HepG2 (cell line): ENCODE data around the gene KBTBD13. TPM values are rescaled to one million over a fixed set of nuclear protein-coding genes. Genes with fewer than 3 reads are reported as not detected.

Experiments used
- ATAC-seq: fragments of 200-7000 bp; cut with Tn5 transposase; 3 replicates; pipeline ENCODE4 v1.9.1; 2020; ENCODE audit warnings: mild to moderate bottlenecking, moderate library complexity
- BruUV-seq: library from RNA; stranded (reverse); fragments of 400-500 nt; replicated peaks from 2 replicates; lab custom pipeline; 2021; lab: Mats Ljungman, UMichigan
- CTCF ChIA-PET: fragments of 300-600 bp; formaldehyde crosslinking; extraction: SDS; loops from one replicate; lab custom pipeline; 2021; ENCODE audit warnings: low total read pairs, inconsistent platforms, low intra/inter-chr PET ratio; lab: Yijun Ruan, JAX
- POLR2A ChIA-PET: fragments of 350-600 bp; sonication (Branson Sonifier 250); formaldehyde crosslinking; loops from one replicate; lab custom pipeline; 2020; ENCODE audit warnings: antibody characterized with exemption, inconsistent platforms; lab: Yijun Ruan, JAX
- DNase-seq: peaks from one replicate; pipeline ENCODE4 v3.0.0-alpha.2; 2015; ENCODE audit warnings: low spot score
- FAIRE-seq: peaks from 3 replicates; lab custom pipeline; 2011; peaks lifted over from hg19 to GRCh38; lab: Jason Lieb, UNC
- H2AFZ ChIP-seq: one replicate; pipeline ENCODE4 v1.6.1; 2011; ENCODE audit warnings: low read length, inconsistent platforms
- H3K27ac ChIP-seq: fragments of 300-600 bp; 3 replicates; pipeline ENCODE4 v1.8.0; 2011; ENCODE audit warnings: mixed run types, mild to moderate bottlenecking, mixed read lengths, low read length, inconsistent platforms; ENCODE audit not compliant: insufficient read depth; ENCODE audit errors: extremely low read length
- H3K27me3 ChIP-seq, 2 experiments: fragments of 200-600 bp in 1 of 2; 2 replicates in 1 of 2; 3 replicates in 1 of 2; pipeline versions ENCODE4 v1.6.0 to v1.8.0; 2011; ENCODE audit warnings: low read length in 2 of 2, mild to moderate bottlenecking in 2 of 2, moderate library complexity in 2 of 2, inconsistent platforms in 1 of 2; ENCODE audit not compliant: insufficient read depth in 2 of 2, control insufficient read depth in 1 of 2
- H3K36me3 ChIP-seq, 2 experiments: fragments of 200-600 bp in 1 of 2; replicated peaks in 1 of 2; 2 replicates in 1 of 2; 3 replicates in 1 of 2; pipeline versions ENCODE4 v1.5.1 to v1.8.0; 2011; ENCODE audit warnings: low read length in 2 of 2, inconsistent platforms in 1 of 2; ENCODE audit not compliant: insufficient read depth in 2 of 2, control insufficient read depth in 1 of 2
- H3K4me1 ChIP-seq: 2 replicates; pipeline ENCODE4 v1.5.1; 2012; ENCODE audit warnings: low read length, inconsistent platforms; ENCODE audit not compliant: insufficient read depth
- H3K4me2 ChIP-seq: 2 replicates; pipeline ENCODE4 v1.6.0; 2011; ENCODE audit warnings: low read depth, low read length, inconsistent platforms
- H3K4me3 ChIP-seq, 3 experiments: fragments of 200-600 bp in 1 of 3; sonication (generic), shearing (Covaris generic) in 1 of 3; replicated peaks in 1 of 3; 2 replicates each; pipeline ENCODE4 v1.5.1; 2011 to 2016; ENCODE audit warnings: low read length in 3 of 3, inconsistent platforms in 2 of 3, low read depth in 2 of 3, mild to moderate bottlenecking in 2 of 3, control low read depth in 1 of 3, mixed read lengths in 1 of 3; ENCODE audit not compliant: insufficient read depth in 1 of 3
- H3K79me2 ChIP-seq: one replicate; pipeline ENCODE4 v1.6.1; 2011; ENCODE audit warnings: low read length, inconsistent platforms; ENCODE audit not compliant: insufficient read depth
- H3K9ac ChIP-seq: 2 replicates; pipeline ENCODE4 v1.6.0; 2011; ENCODE audit warnings: mild to moderate bottlenecking, low read depth, low read length, inconsistent platforms; ENCODE audit not compliant: insufficient read depth
- H3K9me3 ChIP-seq: 2 replicates; pipeline ENCODE4 v1.5.1; 2012; ENCODE audit warnings: mild to moderate bottlenecking, low read length
- H4K20me1 ChIP-seq: 2 replicates; pipeline ENCODE4 v1.6.0; 2011; ENCODE audit warnings: inconsistent platforms, mild to moderate bottlenecking, low read length, moderate library complexity; ENCODE audit not compliant: insufficient read depth
- HOXA5 ChIP-seq: sonication (generic); formaldehyde crosslinking; IDR thresholded peaks from 2 replicates; pipeline ENCODE4 v1.4.0; 2020; ENCODE audit warnings: missing genetic modification reagents
- WGBS: methylation state at CpG from one replicate; pipeline ENCODE4 v1.1.6; 2017; ENCODE audit warnings: low lambda C conversion rate; 5-methylcytosine and 5-hydroxymethylcytosine counted together
- in situ Hi-C: cut with HindIII; loops from 2 replicates; pipeline ENCODE4 v1.10.0; 2017; ENCODE audit warnings: low pct_unique_long_range_greater_than_20kb; ENCODE audit not compliant: extremely low pct_ligation_motif_present
- intact Hi-C: fragments of 100-400 bp; cut with micrococcal nuclease; formaldehyde crosslinking; loops from one replicate; pipeline ENCODE4 v1.10.0; 2022; ENCODE audit not compliant: unreplicated experiment
- polyA plus RNA-seq, 8 experiments: library from polyadenylated mRNA; depleted of rRNA in 3 of 8; stranded (reverse) in 7 of 8; unstranded in 1 of 8; fragments of >200 nt; fragmentation: Illumina TruSeq in 4 of 8; extraction: Trizol in 4 of 8; gene quantifications; 2 replicates each; pipeline versions ENCODE4 v1.2.1 to v1.2.3, GENCODE V29; 2011 to 2016; ENCODE audit warnings: low read depth in 4 of 8, missing spikeins in 1 of 8, mixed read lengths in 1 of 8; ENCODE audit not compliant: insufficient read depth in 1 of 8
- small RNA-seq, 3 experiments: library from RNA; depleted of rRNA; stranded (forward); fragments of <200 nt; gene quantifications; one replicate each; pipeline ENCODE3, GENCODE V24; 2012; ENCODE audit warnings: low read depth in 2 of 3, low replicate concordance in 1 of 3; ENCODE audit not compliant: insufficient read length in 3 of 3, insufficient read depth in 2 of 3
- total RNA-seq, 5 experiments: library from RNA; depleted of rRNA; stranded (reverse); fragments of >200 nt; fragmentation: Illumina TruSeq; extraction: Trizol; gene quantifications; 2 replicates each; pipeline ENCODE4 v1.2.3, GENCODE V29; 2016; ENCODE audit warnings: low read depth in 1 of 5

Gene KBTBD13
- total and polyA plus RNA-seq, 2 of the 13 experiments (the other 11 are each of a cell fraction or from before 2014, with no cell fraction given) = not detected

- in situ Hi-C loops (no loop called here), intact Hi-C loops (no loop called here)
- H2AFZ ChIP-seq = no peak overlapping the region
- ATAC-seq = no peak
- CTCF ChIA-PET = no interaction called here
- no peaks in the 10 kb centered on the region for H3K9me3 ChIP-seq
- no TSS peak for BruUV-seq
- WGBS = 94% methylated on average over 5 of the region's 5 CpGs
- H3K36me3 ChIP-seq = peaks cover 21 to 47% of the 10 kb centered on the region in 2 experiments
- H3K4me3 ChIP-seq = no peak overlapping the region
- no peak overlapping the region for H3K4me2 ChIP-seq
- POLR2A ChIA-PET = no interaction called here
- TF ChIP-seq HOXA5 = no peak
- TF ChIP-seq, all 625 proteins: peak for 0
- no peaks in the 10 kb centered on the region; a peak in 1 of 5 replicates for H3K27me3 ChIP-seq
- H3K79me2 ChIP-seq = no peaks in the 10 kb centered on the region
- no peaks in the 10 kb centered on the region for H3K4me1 ChIP-seq
- H3K27ac ChIP-seq = no peak overlapping the region
- no peaks in the 10 kb centered on the region for H4K20me1 ChIP-seq
- FAIRE-seq (no peak), DNase-seq (no peak)
- no peak overlapping the region for H3K9ac ChIP-seq
These were observed 39.0 kb downstream of the KBTBD13 start for GRCh38 chr15:65115542-65115941.

Small RNA genes lying within 50 kb of the gene (small RNA-seq; reads per million reads assigned to genes)
- gene AC013553.1 = 0 reads per million in 3 experiments

Other genes starting within 250 kb of the KBTBD13 start
- gene PLEKHO2, start 234.8 kb upstream of the KBTBD13 start, total RNA-seq (2016; rRNA removed; fragmentation: Illumina TruSeq; extraction: Trizol) = 3.1 and 3.8 TPM in 2 replicates
- 4.8 and 5.1 TPM in 2 replicates for gene PLEKHO2, start 234.8 kb upstream of the KBTBD13 start, polyA plus RNA-seq (2011; rRNA removed)
- gene ANKDD1A, start 164.8 kb upstream of the KBTBD13 start, total RNA-seq (2016; rRNA removed; fragmentation: Illumina TruSeq; extraction: Trizol) = 0.11 TPM in 2 replicates
- gene ANKDD1A, start 164.8 kb upstream of the KBTBD13 start, polyA plus RNA-seq (2011; rRNA removed) = 0.17 and 0.48 TPM in 2 replicates
- 42.4 and 53.0 TPM in 2 replicates for gene SPG21, start 86.8 kb upstream of the KBTBD13 start, total RNA-seq (2016; rRNA removed; fragmentation: Illumina TruSeq; extraction: Trizol)
- gene SPG21, start 86.8 kb upstream of the KBTBD13 start, polyA plus RNA-seq (2011; rRNA removed) = 29.1 and 36.7 TPM in 2 replicates
- 23.2 and 27.9 TPM in 2 replicates for gene MTFMT, start 47.1 kb upstream of the KBTBD13 start, total RNA-seq (2016; rRNA removed; fragmentation: Illumina TruSeq; extraction: Trizol)
- gene MTFMT, start 47.1 kb upstream of the KBTBD13 start, polyA plus RNA-seq (2011; rRNA removed) = 8.9 and 9.9 TPM in 2 replicates
- 14.4 and 17.1 TPM in 2 replicates for gene SLC51B, start 31.4 kb upstream of the KBTBD13 start, total RNA-seq (2016; rRNA removed; fragmentation: Illumina TruSeq; extraction: Trizol)
- gene SLC51B, start 31.4 kb upstream of the KBTBD13 start, polyA plus RNA-seq (2011; rRNA removed) = 12.0 and 14.9 TPM in 2 replicates
- 0.39 and 0.55 TPM in 2 replicates for gene RASL12, start 8.8 kb upstream of the KBTBD13 start, total RNA-seq (2016; rRNA removed; fragmentation: Illumina TruSeq; extraction: Trizol)
- 0.10 and 0.16 TPM in 2 replicates for gene RASL12, start 8.8 kb upstream of the KBTBD13 start, polyA plus RNA-seq (2011; rRNA removed)
- 0.13 and 0.86 TPM in 2 replicates for gene UBAP1L, start 38.5 kb downstream of the KBTBD13 start, total RNA-seq (2016; rRNA removed; fragmentation: Illumina TruSeq; extraction: Trizol)
- 1.4 and 1.7 TPM in 2 replicates for gene UBAP1L, start 38.5 kb downstream of the KBTBD13 start, polyA plus RNA-seq (2011; rRNA removed)
- gene PDCD7, start 57.1 kb downstream of the KBTBD13 start, total RNA-seq (2016; rRNA removed; fragmentation: Illumina TruSeq; extraction: Trizol) = 14.7 and 15.8 TPM in 2 replicates
- gene PDCD7, start 57.1 kb downstream of the KBTBD13 start, polyA plus RNA-seq (2011; rRNA removed) = 10.1 TPM in 2 replicates
- gene CLPX, start 108.6 kb downstream of the KBTBD13 start, total RNA-seq (2016; rRNA removed; fragmentation: Illumina TruSeq; extraction: Trizol) = 61.3 and 100 TPM in 2 replicates
- gene CLPX, start 108.6 kb downstream of the KBTBD13 start, polyA plus RNA-seq (2011; rRNA removed) = 26.9 and 33.9 TPM in 2 replicates
- not detected in 2 replicates for gene CILP, start 134.7 kb downstream of the KBTBD13 start, total RNA-seq (2016; rRNA removed; fragmentation: Illumina TruSeq; extraction: Trizol)
- 0.03 and 0.08 TPM in 2 replicates for gene CILP, start 134.7 kb downstream of the KBTBD13 start, polyA plus RNA-seq (2011; rRNA removed)
- 6.7 and 6.8 TPM in 2 replicates for gene PARP16, start 210.1 kb downstream of the KBTBD13 start, total RNA-seq (2016; rRNA removed; fragmentation: Illumina TruSeq; extraction: Trizol)
- 7.6 and 8.3 TPM in 2 replicates for gene PARP16, start 210.1 kb downstream of the KBTBD13 start, polyA plus RNA-seq (2011; rRNA removed)
- gene RNU5A-1, start 219.3 kb downstream of the KBTBD13 start, total RNA-seq (2016; rRNA removed; fragmentation: Illumina TruSeq; extraction: Trizol) = 292 and 3,645 TPM in 2 replicates
- not detected in 2 replicates for gene RNU5A-1, start 219.3 kb downstream of the KBTBD13 start, polyA plus RNA-seq (2011; rRNA removed)
- gene RNU5B-1, start 227.9 kb downstream of the KBTBD13 start, total RNA-seq (2016; rRNA removed; fragmentation: Illumina TruSeq; extraction: Trizol) = 417 and 1,646 TPM in 2 replicates
- not detected in 2 replicates for gene RNU5B-1, start 227.9 kb downstream of the KBTBD13 start, polyA plus RNA-seq (2011; rRNA removed)